GM21423 (cell line): Measurements from ENCODE around the gene PTCD1.
"Not testable (repeated sequence)": the region's sequence is repeated elsewhere in the genome, so short reads cannot be mapped to it uniquely, and the experiment has no call there.

ENCODE experiments used
- ATAC-seq: cut with Tn5 transposase; IDR thresholded peaks from one replicate; pipeline ENCODE4 v1.9.1; 2021; ENCODE audit warnings: mild to moderate bottlenecking, moderate library complexity; ENCODE audit not compliant: unreplicated experiment

Gene PTCD1

DNA sequence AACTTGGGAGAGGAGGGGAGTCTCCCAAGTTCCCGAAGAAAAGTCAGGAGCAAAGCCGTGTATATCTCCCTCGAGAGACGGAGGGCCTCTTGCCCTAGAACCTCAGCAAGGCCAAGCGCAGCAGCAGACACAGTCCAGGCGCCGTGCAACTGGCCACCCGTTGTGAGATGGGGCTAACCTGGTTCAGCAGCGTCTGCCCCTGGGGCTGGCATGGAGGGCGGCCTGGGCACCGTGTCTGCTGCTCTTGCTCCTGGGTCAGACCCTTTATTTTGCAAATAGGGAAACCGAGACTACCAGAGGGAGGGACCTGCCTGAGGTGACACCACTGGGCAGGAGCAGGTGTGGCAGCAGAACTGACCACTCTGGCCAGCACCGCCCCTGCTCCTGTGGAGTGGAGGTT is 13.9 kb upstream of the PTCD1 start:
- no peak for ATAC-seq

DNA sequence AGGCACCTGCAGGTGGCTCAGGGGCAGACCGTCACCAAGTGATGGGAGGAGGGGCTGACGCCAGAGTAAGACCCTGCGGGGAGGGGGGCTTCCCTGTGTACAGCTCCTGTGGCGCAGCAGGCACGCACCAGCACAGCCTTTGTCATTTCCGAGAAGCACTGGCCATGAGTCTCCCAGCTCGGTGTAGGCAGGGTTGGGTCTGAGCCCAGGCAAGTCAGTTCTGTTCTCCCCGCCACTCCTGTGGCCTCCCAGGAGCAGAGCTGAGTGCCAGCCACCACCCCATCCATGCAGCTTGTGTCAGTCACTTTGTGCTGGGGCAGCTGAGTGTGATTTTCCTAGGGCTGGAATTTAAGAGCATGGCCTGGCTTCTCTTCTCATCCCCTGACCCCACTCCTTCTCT is 13.3 kb upstream of the PTCD1 start:
- ATAC-seq: no peak

DNA sequence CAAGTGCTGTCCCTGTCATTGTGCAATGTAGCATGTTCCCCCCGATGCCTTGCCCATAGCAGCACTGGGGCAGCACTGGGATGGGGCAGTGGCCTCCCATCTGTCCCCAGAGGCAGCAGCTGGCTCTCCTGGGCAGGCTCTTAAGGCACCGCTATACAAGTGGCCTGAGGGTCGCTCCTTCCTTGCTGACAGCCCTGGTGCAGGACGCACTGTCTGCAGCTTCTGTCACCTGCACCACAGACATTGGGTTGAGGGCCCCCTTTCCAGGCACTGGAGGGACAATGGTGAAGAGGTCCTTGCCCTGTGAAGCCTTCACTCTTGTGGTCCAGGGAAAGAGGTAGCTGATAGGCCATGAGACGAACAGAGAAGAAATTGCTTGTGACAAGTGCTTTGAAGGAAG is 10.7 kb upstream of the PTCD1 start:
- ATAC-seq: no peak

DNA sequence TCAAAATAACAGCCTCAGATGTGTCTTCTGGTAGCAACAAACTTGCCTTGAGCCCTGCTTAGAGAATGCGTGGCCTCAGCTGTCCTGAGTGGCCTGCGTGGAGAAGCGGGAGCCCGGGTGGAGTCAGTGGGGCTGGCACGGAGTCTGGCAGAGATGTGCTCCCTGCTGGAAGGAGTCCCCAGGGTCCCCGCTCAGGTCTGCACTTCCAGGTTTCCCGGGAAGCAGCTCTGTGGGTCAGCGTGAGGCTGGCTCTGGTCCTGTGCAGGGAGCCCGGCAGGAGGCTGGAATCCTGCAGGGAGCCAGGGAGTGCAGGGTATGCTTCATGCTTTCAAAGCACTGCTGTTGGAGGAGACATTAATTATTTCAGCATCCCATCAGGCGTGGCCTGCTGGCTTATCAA is 10.3 kb upstream of the PTCD1 start:
- ATAC-seq: no peak

DNA sequence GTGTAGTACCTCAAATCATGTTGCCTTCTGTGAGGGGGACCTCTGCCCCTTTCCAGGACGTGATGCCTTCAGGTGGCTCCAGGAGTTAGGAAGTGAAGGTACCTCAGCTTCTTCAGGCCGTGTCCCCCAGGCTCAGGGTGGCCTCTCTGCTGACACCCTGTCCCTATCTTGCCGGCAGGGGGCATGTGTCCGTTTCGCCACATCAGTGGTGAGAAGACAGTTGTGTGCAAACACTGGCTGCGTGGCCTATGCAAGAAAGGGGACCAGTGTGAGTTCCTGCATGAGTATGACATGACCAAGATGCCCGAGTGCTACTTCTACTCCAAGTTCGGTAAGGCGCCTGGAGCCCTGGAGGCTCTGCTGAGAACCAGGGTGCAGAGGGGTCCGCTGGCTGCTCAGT is 9.3 kb upstream of the PTCD1 start:
- no peak for ATAC-seq

DNA sequence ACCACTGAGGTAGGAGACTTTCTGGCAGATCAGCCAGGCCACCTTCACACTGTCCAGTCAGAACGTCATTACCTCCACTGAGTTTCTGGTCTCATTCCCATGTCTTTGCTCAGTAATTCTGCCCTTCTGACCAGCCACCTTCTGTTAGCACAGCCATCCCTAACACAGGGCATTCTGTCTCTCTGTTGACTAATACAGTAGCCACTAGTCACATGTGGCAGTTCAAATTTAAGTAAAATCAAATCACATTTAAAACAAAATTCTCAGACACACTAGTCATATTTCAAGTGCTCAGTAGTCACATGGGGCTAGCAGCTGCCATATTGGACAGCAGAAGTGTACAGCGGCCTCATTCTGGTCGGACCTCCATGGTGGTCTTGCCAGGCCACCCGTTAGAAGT is 7.5 kb upstream of the PTCD1 start:
- ATAC-seq: no peak

DNA sequence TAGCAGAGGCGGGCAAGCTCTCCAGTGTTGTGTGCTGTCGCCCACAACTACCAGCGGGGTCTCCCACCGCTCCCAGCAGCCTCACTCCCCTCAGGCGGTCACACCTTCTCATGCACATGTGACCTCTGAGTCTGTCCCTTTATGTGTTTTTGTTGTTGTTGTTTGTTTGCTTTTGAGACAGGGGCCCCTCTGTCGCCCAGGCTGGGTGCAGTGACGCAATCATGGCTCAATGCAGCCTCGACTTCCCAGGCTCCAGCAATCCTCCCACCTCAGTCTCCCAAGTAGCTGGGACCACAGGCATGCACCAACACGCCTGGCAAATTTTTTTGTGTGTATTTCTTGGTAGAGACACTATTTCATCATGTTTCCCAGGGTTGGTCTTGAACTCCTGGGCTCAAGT is 1.6 kb upstream of the PTCD1 start:
- ATAC-seq: no peak

DNA sequence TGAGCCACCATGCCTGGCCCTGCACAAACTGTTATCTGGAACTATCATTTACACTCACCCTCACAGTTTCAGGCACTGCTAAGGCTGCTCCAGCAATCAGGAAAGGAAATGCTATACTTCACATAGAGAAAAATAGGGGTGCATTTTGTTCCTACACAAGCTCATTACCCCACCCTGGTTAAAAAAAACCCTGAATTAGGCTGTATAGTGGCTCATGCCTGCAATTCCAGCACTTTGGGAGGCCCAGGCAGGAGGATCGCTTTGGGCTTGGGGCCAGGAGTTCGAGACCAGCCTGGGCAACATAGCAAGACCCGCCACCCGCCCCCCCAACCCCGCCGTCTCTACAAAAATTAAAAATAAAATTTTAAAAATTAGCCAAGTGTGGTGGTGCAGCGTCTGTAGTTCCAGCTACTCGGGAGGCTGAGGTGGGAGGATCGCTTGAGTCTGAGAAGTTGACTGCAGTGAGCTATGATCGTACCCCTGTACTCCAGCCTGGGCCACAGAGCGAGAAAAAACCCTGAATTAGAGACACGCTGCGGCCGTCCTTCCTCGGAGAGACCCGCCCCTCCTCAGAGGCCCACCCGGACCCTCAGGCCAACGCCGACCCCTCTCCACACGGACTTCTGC is 539 bp downstream of the PTCD1 start:
- ATAC-seq: no peak

DNA sequence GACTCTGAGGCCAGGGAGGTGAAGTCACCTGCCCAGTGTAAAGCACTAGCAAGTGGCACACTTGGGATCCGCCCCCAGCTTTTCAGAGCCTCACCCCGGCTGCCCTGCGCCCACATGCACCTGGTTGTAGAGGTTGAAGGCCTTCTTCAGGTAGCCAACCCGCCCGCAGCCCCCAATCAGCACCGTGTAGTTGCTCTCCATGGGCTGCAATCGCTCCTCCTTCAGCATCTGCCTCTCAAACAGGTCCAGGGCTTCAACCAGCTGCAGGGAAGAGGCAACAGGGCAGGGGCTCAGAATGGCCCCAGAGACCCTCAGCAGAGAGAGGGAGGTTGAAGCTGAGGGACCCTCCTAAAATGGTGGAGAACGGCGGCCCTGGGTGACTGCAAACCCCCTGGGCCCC is 5.4 kb downstream of the PTCD1 start:
- ATAC-seq: no peak

DNA sequence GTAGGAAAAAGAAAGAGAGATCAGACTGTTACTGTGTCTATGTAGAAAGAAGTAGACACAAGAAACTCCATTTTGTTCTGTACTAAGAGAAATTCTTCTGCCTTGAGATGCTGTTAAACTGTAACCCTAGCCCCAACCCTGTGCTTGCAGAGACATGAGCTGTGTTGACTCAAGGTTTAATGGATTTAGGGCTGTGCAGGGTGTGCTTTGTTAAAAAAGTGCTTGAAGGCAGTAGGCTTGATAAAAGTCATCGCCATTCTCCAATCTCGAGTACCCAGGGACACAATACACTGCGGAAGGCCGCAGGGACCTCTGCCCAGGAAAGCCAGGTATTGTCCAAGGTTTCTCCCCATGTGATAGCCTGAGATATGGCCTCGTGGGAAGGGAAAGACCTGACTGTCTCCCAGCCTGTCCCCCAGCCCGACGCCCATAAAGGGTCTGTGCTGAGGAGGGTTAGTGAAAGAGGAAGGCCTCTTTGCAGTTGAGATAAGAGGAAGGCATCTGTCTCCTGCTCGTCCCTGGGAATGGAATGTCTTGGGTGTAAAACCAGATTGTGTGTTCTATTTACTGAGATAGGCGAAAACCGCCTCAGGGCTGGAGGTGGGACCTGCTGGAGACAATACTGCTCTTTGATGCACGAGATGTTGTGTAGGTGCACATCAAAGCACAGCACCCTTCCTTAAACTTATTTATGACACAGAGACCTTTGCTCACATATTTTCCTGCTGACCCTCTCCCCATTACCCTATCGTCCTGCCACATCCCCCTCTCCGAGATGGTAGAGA is 6.7 kb downstream of the PTCD1 start:
- not testable (repeated sequence) for ATAC-seq

DNA sequence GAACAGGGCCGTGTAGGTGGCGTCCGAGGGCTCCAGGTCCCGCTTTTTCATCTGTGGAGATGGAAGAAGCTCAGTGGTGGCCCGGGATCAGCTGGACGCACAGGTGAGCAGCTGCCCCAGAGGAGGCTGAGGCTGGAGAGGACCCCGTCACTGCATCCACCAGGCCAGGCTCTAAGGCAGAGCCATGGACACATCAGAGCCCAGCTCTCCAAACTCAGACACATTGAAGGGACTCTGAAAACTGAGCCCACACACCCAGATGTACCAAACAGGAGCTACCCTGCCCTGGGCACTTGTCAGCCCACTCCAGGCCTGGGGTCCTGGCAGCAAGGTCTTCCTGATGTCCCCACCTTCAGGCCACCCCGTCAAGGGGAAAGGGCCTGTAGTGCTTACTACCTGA is 8.8 kb downstream of the PTCD1 start:
- ATAC-seq: no peak

DNA sequence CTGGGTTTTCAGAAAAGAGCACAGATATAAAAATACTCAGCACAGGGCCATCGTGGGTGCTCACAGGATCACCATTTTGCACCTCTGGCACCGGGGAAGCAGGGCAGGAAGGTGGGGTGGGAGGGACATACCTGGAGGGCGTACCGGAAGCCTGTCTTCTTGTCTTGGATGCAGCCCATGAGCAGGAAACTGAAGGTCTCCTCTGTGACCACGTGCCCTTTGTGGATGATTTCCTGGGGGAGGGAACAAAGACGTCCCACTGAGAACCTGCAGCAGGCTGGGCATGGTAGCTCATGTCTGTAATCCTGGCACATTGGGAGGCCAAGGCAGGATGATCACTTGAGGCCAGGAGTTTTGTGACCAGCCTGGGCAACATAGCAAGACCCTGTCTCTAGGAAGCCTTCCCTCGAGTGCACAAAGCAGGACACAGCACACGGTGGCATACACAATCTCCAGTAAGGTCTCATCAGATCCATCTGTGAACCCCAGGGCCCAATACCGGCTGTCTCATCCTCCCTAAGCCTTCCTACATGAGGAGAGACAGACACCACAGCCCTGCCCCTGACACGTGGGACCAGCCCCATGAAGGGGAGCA is 9.5 kb downstream of the PTCD1 start:
- no peak for ATAC-seq

DNA sequence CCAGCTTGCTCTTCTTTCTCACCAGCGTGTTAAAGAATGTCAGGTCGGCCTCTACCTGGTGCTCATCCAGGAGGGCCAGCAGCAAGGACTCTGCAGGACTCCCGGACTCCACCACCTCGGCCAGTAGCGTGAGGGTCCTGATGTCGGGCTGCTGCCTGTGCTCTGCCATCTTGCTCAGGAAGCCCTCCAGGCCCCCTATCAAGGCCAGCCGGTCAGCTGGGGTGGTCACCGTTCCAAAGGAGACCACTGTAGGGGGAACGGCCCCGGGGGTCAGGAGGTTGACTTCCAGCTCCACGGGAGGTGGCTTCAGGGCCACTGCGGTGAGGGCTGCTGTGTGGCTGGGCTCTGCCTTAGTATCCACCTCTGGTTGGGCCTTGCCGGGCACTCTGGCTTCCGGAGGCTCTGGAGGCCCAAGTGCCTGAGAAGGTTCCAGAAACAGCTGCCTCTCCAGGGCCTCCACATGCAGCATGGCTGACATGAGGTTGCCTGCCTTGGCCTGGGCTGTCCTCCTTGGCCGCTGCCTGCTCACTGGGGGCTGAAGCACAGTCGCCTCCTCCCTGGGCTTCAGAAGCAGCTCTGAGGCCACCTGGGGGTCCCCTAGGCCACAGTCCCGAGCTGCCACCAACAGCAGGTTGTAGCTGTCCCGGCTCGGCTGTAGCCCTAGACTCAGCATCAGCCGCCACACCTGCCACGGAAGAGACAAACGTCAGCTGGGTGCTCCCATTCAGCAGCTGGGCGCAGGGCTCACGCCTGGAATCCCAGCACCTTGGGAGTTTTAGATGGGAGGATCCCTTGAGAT is 13.5 kb downstream of the PTCD1 start:
- ATAC-seq: no peak

DNA sequence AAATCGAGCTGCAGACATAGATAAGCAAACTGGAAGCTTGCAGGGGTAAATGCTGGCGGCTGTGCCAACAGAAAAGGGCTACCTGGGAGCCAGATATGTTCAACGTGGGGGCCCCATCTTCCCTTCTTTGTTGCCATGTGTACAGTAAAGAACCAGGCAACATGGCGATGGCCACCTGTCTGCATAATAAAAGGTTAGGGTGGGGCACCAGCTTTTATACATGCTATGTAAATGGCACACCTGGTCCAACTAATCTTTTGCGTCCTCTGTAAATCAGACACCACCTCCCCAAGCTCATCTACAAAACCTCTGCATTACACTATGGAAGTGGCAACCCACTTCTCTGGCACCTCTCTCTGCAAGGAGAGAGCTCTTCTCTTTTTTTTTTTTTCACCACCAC is 16.0 kb downstream of the PTCD1 start:
- no peak for ATAC-seq

DNA sequence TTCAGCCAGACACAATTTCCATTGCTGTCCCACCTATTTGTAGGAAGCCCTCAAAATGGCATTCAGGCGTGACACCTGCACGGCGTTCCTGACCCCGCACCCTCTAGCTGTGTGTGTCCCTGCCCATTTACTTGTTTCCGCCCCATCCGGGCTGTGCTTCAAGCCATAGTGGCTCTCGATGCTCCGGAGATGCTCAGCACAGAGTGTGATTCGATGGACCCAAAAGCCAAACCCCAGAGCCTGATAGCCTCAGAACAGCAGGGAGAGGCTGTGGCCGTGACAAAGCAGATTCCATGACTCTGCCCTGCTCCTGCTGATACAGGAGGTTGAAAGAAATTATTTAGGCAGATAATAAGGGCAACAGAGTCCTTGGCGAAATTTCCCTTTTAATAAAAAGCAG is 16.4 kb downstream of the PTCD1 start:
- ATAC-seq: no peak

DNA sequence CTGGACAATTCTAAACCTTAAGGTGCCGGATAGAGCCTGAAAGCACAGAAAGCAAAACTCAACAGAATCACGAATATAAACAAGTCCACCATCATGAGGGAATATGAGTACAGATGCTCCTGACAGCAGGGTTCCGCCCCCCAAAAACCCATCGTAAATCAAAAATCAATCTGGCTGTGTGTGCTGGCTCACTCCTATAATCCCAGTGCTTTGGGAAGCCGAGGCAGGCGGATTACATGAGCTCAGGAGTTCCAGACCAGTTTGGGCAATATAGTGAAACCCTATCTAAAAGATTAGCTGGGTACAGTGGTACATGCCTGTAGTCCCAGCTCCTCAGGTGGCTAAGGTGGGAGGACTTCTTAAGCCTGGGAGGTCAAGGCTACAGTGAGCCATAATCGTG is 17.6 kb downstream of the PTCD1 start:
- no peak for ATAC-seq

DNA sequence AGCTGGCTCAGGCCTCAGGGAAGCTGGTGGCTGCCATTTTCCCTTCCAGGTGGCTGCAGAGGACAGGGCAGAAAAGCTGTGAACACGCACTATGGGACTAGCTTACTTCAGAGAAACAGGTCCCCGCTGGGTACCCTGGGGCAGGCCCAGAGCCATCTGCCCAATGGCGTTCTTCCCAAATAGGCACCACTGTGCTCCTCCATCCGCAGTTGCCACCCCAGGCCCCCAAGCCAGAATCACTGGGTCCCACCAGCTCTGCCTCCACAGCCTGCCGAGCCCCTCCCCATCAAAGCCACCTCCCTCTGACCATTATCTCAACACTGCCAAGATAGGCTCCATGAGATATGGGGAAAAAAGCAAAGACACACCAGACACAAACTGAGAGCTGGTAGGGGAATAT is 18.4 kb downstream of the PTCD1 start:
- ATAC-seq: no peak

DNA sequence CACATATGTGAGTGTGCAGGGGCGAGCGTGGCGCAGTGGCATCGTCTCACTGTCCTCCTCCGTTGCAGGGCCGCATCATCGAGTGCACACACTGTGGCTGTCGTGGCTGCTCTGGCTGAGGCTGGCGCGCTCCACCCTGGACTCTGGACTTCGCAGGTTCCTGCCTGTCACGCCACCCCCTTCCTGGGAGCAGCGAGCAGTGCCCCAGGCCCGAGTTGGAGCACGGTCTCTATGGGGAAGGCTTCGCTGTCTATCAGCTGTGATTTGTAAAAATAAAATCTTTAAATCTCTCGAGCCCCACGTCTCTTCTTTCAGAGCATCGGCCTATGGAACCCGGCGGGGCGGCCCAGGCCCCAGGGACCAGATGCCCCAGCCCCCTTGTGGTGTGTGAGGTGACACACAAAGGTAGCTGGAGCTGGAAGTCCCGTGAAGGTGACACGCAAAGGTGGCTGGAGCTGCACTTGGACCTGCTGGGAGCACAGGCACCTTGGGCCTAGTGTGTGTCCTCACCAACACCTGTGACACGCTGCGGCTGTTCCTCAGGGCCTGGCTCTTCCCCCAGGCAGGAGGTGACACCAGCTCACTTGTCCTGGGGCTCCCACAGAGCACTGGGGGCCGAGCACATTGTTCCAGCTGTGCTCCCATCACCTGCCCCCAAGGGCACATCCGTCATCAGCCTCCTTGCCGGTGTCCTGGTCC is 19.1 kb downstream of the PTCD1 start:
- ATAC-seq: no peak

DNA sequence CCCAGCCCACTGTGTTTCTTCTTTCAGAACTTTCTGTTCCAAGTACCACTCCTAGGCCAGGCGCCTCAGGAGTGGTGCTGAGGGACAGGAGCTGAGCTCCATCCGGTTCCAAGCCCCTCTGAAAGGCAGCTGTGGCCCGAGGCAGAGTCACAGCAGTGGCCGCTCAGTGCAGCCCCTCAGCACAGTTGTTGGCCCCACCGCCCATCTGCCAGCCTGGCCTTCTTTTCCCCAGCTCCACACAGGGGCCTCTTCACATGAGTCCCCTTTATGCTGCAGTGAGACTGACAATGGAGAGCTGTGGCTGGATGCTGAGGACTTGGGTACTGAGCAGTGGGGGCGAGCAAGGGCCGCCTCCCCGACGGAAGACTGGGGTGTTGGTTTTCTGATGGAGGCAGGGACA is 20.3 kb downstream of the PTCD1 start:
- no peak for ATAC-seq

DNA sequence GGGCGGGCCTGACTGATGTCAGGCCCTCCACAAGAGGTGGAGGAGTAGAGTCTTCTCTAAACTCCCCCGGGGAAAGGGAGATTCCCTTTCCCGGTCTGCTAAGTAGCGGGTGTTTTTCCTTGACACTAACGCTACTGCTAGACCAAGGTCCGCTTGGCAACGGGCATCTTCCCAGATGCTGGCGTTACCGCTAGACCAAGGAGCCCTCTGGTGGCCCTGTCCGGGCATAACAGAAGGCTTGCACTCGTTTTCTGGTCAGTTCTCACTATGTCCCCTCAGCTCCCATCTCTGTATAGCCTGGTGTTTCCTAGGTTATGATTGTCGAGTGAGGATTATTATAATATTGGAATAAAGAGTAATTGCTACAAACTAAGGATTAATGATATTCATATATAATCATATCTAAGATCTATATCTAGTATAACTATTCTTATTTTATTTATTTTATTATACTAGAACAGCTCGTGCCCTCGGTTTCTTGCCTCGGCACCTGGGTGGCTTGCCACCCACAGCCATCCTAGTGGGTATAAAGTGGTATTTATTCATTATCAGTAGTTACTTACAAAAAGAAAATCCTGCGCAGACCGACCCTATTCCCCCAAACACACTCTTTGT is 23.0 kb downstream of the PTCD1 start:
- not testable (repeated sequence) for ATAC-seq

DNA sequence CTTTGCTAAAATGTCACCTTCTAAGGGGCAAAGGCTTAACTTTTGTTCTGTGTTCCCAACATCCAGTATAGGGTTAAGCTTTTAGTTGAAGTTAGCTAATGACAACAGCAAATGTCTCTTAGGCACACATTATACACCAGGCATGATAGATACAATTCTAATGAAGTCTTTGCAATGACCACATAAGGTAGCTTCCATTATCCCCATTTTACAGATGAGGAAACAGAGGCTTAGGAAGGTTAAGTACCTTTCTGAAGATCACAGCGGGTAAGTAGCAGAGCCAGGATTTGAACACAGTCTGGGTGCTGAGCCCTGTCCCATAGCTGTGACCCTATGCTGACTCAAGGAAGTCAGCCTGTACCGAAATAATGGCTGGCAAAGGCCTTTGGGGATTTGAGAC is 28.0 kb downstream of the PTCD1 start:
- no peak for ATAC-seq
